Body of pancreas (tissue), 4 donors: Measurements from ENCODE around the gene PSMG4. TPM values are rescaled to one million over a fixed set of nuclear protein-coding genes. Genes with fewer than 3 reads are reported as not detected.

ENCODE experiments used
- ATAC-seq: fragments of 150-250 bp; one replicate; pipeline ENCODE4 v1.9.1; 2016
- DNase-seq, 4 donors: peaks; one replicate each; pipeline ENCODE4 v3.0.0-alpha.2; 2019
- H3K27ac ChIP-seq, 4 donors: fragments of 200-600 bp; sonication (generic); 1 replicate in 3 of 4; 2 replicates in 1 of 4; pipeline versions ENCODE4 v1.5.1 to v1.6.1; 2016 to 2019; ENCODE audit warnings: mild to moderate bottlenecking in 1 of 4, mixed read lengths in 1 of 4, moderate library complexity in 1 of 4
- H3K27me3 ChIP-seq, 2 donors: fragments of 200-600 bp; sonication (generic); one replicate each; pipeline ENCODE4 v1.6.0; 2016; ENCODE audit warnings: mild to moderate bottlenecking in 1 of 2
- H3K36me3 ChIP-seq, 2 donors: fragments of 200-600 bp; sonication (generic); replicated peaks in 1 of 2; 2 replicates each; pipeline ENCODE4 v1.5.1; 2016; ENCODE audit warnings: low read depth in 2 of 2; ENCODE audit not compliant: insufficient read depth in 1 of 2
- H3K4me1 ChIP-seq: fragments of 200-600 bp; sonication (generic); one replicate; pipeline ENCODE4 v1.6.0; 2016
- H3K4me3 ChIP-seq, 2 donors: fragments of 200-600 bp; sonication (generic); 1 replicate in 1 of 2; 2 replicates in 1 of 2; pipeline ENCODE4 v1.5.1; 2016 to 2019
- H3K9me3 ChIP-seq, 3 donors: fragments of 200-600 bp; sonication (generic); 1 replicate in 2 of 3; 2 replicates in 1 of 3; pipeline ENCODE4 v1.5.1; 2016
- POLR2A ChIP-seq, 3 donors: fragments of 450-650 bp; IDR thresholded peaks; one replicate each; pipeline ENCODE4 v1.6.1; 2016; ENCODE audit warnings: antibody characterized with exemption in 3 of 3, mild to moderate bottlenecking in 2 of 3
- WGBS, 2 donors: methylation state at CpG; one replicate each; pipeline ENCODE4 v1.1.5; 2017; 5-methylcytosine and 5-hydroxymethylcytosine counted together
- intact Hi-C: fragments of 100-400 bp; cut with DNase I; formaldehyde crosslinking; loops from one replicate; pipeline ENCODE4 v1.15.1; 2023
- total RNA-seq, 2 donors: library from RNA; depleted of rRNA; stranded (reverse); fragments of >200 nt; gene quantifications; one replicate each; pipeline ENCODE4 v1.1.0, GENCODE V29; 2016
- TF ChIP-seq, protein P1 (sequence below), 7 experiments: fragments of 450-650 bp in 4 of 7; fragments of 200-600 bp in 3 of 7; sonication (generic) in 3 of 7; IDR thresholded peaks; one replicate each; pipeline ENCODE4 v1.5.1; 2016 to 2019; ENCODE audit warnings: antibody characterized with exemption in 7 of 7

Gene PSMG4
- total RNA-seq, 2 donors from 2014 or later: 10.9 to 11.2 TPM

DNA sequence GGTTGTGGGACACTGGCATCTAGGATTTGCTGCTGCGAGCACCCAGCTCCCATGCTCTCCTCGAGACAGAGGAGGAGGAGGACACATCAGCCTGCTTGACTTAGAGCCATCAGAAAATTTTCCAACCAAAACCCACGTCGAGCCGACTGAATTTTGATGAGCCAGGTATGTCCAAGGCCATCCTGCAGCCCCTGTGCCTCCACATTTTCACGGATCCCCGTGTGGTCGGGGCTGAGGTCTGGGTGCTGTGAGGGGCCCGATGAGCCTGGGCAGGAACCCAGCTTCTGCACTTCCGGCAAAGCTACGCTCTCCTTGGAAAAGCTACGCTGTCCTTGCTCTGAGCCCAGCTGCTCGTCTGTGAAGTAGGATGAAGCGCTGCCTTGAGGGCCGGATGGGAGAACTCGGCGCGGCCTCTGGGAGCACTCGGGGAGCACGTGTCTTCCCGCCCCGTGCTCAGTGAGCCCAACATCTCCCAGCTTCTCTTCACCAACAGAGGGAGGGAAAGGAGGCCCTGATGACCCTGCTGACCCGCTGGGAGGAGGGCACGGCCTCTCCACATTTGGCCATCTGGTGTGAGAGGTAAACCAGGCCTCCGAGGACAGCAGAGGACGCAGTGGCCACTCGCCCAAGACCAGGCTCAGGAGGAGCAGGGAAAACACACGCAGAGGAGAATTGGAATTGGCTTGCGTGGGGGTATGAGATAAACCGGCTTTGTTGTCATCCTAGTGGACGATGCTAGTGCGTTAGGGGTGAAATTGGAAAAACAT, 33.9 kb downstream of the PSMG4 start:
- Histone ChIP-seq H3K4me1 (peaks cover 13% of the 10 kb centered on the region), H3K36me3 (no peaks in the 10 kb centered on the region), H3K4me3 (no peak overlapping the region), H3K9me3 (no peaks in the 10 kb centered on the region), H3K27ac (no peak overlapping the region), H3K27me3 (no peaks in the 10 kb centered on the region)
- ATAC-seq (no peak), DNase-seq (peak in 2 of 4 donors; percentile 7 to 10)
- intact Hi-C loops: no loop called here
- WGBS, 2 donors: 85 to 91% methylated on average over 23 to 30 of the region's 32 CpGs
- no peak for TF ChIP-seq POLR2A (IDR thresholded peaks at IDR 0.05)
- TF ChIP-seq, protein P1, sequence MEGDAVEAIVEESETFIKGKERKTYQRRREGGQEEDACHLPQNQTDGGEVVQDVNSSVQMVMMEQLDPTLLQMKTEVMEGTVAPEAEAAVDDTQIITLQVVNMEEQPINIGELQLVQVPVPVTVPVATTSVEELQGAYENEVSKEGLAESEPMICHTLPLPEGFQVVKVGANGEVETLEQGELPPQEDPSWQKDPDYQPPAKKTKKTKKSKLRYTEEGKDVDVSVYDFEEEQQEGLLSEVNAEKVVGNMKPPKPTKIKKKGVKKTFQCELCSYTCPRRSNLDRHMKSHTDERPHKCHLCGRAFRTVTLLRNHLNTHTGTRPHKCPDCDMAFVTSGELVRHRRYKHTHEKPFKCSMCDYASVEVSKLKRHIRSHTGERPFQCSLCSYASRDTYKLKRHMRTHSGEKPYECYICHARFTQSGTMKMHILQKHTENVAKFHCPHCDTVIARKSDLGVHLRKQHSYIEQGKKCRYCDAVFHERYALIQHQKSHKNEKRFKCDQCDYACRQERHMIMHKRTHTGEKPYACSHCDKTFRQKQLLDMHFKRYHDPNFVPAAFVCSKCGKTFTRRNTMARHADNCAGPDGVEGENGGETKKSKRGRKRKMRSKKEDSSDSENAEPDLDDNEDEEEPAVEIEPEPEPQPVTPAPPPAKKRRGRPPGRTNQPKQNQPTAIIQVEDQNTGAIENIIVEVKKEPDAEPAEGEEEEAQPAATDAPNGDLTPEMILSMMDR (IDR thresholded peaks at IDR 0.05): no peak

DNA sequence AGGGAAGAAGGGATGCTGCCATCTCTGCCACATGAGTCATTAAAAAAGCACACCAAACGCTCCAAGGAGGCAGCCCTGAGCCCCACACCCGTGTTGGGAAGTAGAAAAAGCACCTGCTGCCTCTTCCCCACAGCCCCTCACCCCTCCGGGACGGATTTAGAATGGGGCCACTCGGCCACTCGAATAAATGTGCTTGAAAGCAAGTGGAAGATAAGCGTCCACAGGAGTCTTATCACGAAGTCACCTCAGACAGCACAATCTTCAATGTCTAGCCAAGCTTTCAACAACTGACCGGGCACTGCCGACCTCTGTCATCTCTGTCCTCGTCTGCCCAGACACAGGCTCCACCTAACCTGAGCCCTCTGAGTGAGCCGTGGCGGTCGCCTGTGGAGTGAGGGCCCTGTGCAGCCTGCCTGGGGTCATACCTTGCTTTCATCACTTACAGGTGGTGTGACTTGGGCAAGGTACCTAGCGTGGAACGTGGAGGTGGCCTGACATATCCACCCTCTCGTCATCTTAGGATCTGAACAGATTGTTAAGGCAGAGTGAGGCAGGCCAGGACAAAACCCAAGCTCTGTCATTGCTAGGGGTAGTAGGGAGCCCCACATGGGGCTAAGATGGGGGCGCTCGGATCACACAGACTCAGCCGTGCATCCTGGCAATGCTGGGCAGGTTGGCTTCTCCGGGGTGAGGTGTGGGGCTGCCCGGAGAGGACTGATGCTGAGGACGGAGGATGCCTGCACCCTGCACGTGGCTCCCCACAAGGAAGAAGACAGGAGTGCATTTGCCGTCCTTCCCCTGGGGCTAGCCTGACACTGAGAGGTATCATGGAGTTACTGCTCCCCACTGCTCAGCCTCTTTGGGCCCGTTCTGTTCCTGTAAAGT, 34.8 kb downstream of the PSMG4 start:
- no peak for TF ChIP-seq POLR2A (IDR thresholded peaks at IDR 0.05)
- TF ChIP-seq, protein P1 (IDR thresholded peaks at IDR 0.05): no peak
- H3K9me3 ChIP-seq: no peaks in the 10 kb centered on the region
- H3K27ac ChIP-seq: no peak overlapping the region
- ATAC-seq: no peak
- 74 to 83% methylated on average over 15 to 26 of the region's 26 CpGs for WGBS, 2 donors
- intact Hi-C loops: no loop called here
- H3K4me1 ChIP-seq: peaks cover 21% of the 10 kb centered on the region
- H3K36me3 ChIP-seq: no peaks in the 10 kb centered on the region
- H3K27me3 ChIP-seq: no peaks in the 10 kb centered on the region
- peak in 1 of 4 donors; percentile 7 for DNase-seq
- H3K4me3 ChIP-seq: no peak overlapping the region

DNA sequence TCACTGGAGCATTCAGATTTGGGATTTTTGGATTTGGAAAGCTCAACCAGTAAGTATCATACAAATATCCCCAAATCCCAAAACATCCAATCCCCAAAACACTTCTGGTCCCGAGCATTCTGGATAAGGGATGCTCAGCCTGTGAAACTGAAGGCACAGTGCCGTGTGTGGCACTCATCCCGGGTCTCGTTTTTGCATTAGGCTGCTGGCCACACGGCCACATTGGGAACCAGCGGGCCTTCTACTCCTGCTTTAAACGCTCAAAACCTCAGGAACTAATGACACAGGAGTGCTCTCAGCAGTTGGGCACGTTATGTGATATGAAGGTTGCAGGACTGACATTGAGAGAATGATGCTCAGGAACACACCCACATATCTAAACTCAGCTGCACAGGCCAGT, 35.6 kb downstream of the PSMG4 start:
- intact Hi-C loops: no loop called here
- Histone ChIP-seq H3K4me1 (peaks cover 21% of the 10 kb centered on the region), H3K36me3 (no peaks in the 10 kb centered on the region), H3K27me3 (no peaks in the 10 kb centered on the region), H3K4me3 (no peak overlapping the region), H3K27ac (no peak overlapping the region), H3K9me3 (no peaks in the 10 kb centered on the region)
- 78 to 88% methylated on average over 8 of the region's 8 CpGs for WGBS, 2 donors
- DNase-seq (peak in 1 of 4 donors; percentile 2), ATAC-seq (no peak)
- TF ChIP-seq, protein P1 (IDR thresholded peaks at IDR 0.05): no peak
- no peak for TF ChIP-seq POLR2A (IDR thresholded peaks at IDR 0.05)

DNA sequence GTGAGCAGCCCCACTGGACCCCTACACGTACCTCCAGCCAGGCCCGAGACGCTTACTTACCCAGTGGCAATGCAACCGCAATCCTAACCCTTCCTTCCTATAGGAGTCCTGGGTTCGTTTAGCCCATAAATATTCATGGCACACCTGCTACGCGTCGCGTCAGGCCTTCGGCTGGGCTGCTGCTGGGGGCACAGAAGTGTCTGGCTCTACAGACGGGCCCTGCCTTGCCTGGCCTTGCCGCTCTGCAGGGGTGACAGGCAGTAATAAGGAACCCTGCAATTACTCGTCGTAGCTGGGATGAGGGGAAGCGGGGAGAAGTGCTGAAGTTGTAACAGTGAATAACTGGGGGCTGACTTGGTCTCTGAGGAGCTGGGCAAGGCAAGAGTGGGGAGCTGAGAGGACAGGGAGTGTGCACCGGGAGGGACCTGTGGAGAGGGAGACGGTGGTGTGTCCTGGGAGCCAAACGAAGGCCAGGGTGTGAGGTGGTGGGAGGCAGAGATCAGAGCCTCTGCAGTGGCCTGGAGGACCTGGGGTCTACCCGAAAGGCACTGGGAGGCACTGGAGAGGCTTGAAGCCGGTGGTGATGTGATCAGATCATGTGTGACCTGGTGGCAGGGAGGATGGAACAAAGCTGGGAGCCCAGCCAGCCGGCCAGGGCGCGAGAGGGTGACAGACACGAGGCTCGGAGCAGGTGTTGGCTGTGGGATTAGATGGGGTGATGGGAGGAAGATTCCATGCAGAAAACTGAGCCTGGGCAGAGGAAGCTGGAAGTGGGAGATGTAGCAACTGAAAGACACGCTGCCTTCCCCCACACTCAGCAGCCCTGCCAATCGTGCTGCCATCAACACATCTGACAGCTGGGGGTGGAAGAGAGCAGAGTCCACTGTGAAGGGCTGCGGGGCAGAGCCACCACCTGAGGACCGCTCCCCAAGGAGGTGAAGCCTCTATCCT, 36.4 kb downstream of the PSMG4 start:
- TF ChIP-seq, protein P1 (IDR thresholded peaks at IDR 0.05): peak in 3 of 7 experiments; percentile 27 to 35 (median 28)
- TF ChIP-seq POLR2A (IDR thresholded peaks at IDR 0.05): no peak
- H3K27me3 ChIP-seq: no peaks in the 10 kb centered on the region

More for the DNA sequence above, 36.4 kb downstream of the PSMG4 start:
- Histone ChIP-seq H3K4me1 (peaks cover 21% of the 10 kb centered on the region), H3K36me3 (no peaks in the 10 kb centered on the region), H3K4me3 (no peak overlapping the region), H3K9me3 (no peaks in the 10 kb centered on the region), H3K27ac (no peak overlapping the region)
- peak in 3 of 4 donors; percentile 30 to 38 (median 36) for DNase-seq
- ATAC-seq: peak; percentile 41
- 70 to 72% methylated on average over 29 of the region's 29 CpGs for WGBS, 2 donors
- intact Hi-C loops: no loop called here
